Activated B cell treated with CpG ODN at 0.5 μM for 24 hours (primary cell): ENCODE data around the gene NIT1. TPM values are rescaled to one million over a fixed set of nuclear protein-coding genes. Genes with fewer than 3 reads are reported as not detected.
A peak's percentile ranks its signal among the peaks of the same experiment; 100 is the strongest.

Source experiments
- ATAC-seq: fragments of 200-7000 bp; cut with Tn5 transposase; one replicate; pipeline ENCODE4 v1.10.0; 2021; ENCODE audit warnings: low read depth, mild to moderate bottlenecking, moderate library complexity
- CTCF ChIA-PET: fragments of 350-600 bp; sonication (Branson Sonifier 250); formaldehyde crosslinking; loops from one replicate; lab custom pipeline; 2021; ENCODE audit warnings: antibody characterized with exemption; lab: Charles Lee
- POLR2A ChIA-PET: fragments of 350-600 bp; sonication (Branson Sonifier 250); formaldehyde crosslinking; loops from one replicate; lab custom pipeline; 2021; ENCODE audit warnings: antibody characterized with exemption; lab: Charles Lee
- DNase-seq: peaks from one replicate; pipeline ENCODE4 v3.0.0; 2022
- H3K27ac Mint-ChIP-seq: one replicate; pipeline ENCODE4 v1.8.0; 2020; ENCODE audit warnings: mixed read lengths
- H3K27me3 Mint-ChIP-seq: one replicate; pipeline ENCODE4 v1.8.0; 2021; ENCODE audit warnings: mixed read lengths
- H3K36me3 Mint-ChIP-seq: one replicate; pipeline ENCODE4 v1.8.0; 2021; ENCODE audit warnings: low read depth, mixed read lengths
- H3K4me1 Mint-ChIP-seq: one replicate; pipeline ENCODE4 v1.8.0; 2021; ENCODE audit warnings: mixed read lengths
- H3K4me3 Mint-ChIP-seq: one replicate; pipeline ENCODE4 v1.8.0; 2020; ENCODE audit warnings: mild to moderate bottlenecking, mixed read lengths
- H3K9me3 Mint-ChIP-seq: one replicate; pipeline ENCODE4 v1.8.0; 2020; ENCODE audit warnings: mixed read lengths
- intact Hi-C: fragments of 100-400 bp; cut with micrococcal nuclease; formaldehyde crosslinking; loops from one replicate; pipeline ENCODE4 v1.15.1; 2024
- total RNA-seq: library from RNA; stranded (reverse); gene quantifications from 2 replicates; pipeline ENCODE4 v1.2.3, GENCODE V29; 2022
- TF ChIP-seq, protein P1 (sequence below): fragments of 200-600 bp; IDR thresholded peaks from one replicate; pipeline ENCODE4 v1.8.0; 2022; ENCODE audit warnings: antibody characterized with exemption, mild to moderate bottlenecking

The NIT1 gene
- total RNA-seq, 1 donor from 2014 or later, result 43.9 TPM

DNA sequence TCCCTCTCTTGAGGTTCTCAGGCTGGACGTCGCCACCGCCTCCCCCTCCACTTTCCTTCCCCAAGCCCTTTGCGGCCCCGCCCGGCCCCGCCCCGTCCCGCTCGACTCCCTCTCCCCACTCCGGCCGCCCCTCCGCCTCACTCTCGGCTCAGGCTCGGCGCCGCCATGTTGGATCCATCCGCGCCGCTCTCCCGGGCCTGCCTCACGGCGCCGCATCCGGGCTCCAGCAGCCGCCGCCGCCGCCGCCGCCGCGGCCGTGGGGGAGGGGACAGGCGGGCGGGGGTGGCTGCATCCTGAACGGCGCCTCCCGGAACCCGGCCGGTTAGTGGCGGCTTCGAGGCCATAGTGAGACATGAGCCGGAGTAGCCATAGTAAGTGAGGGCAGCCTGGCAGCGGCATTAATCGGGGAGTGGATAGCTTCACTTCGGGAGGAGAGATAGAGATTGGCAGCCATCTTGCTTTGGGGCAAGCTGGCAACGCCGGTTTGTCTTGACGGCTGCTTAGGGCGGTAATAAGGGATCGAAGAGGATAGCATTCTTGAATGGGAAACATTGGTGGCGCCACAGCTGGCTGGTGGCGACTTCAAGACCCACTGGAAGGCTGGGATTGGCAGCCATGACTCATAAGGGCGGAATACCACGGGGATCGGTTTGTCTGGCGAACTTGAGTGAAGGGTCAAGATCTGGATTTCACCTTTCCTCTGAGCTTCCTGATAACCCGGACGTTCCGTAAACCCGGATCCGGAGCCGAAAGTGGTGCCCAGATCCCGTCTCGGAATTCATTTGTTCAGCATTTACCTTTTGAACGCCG is 14.7 kb downstream of the NIT1 start, which contains the start of gene DEDD:
DEDD (minus strand) TSS at position 258 of the 810 bp plus-strand sequence. CDS start 8,205 bp downstream, outside the sequence.
- no peaks in the 10 kb centered on the region for H3K27me3 Mint-ChIP-seq
- no peaks in the 10 kb centered on the region for H3K9me3 Mint-ChIP-seq
- H3K27ac Mint-ChIP-seq, result no peak within 1 kb of the TSS
- ChIA-PET POLR2A (interaction anchor here (0.5 to 3.5 kb wide), 25 partner anchors 8 to 1042 kb away, joined by 3 to 41 read pairs (median 5); partner anchors contain the start of genes ARHGAP30, B4GALT3, KLHDC9 and NDUFS2), CTCF (interaction anchor here (0.7 to 2.4 kb wide), 6 partner anchors 15 to 381 kb away, joined by 3 to 7 read pairs (median 5); partner anchors contain the start of genes NIT1 and PFDN2)
- peaks cover 33% of the 10 kb centered on the region for H3K4me1 Mint-ChIP-seq
- DNase-seq, result peak; percentile 88
- peak; percentile 92 for ATAC-seq
- H3K4me3 Mint-ChIP-seq, result no peak within 1 kb of the TSS
- intact Hi-C loops, result loop anchor here (1.0 to 2.0 kb wide), 8 partner anchors 14 to 296 kb away; partner anchors contain the start of genes ARHGAP30, B4GALT3, KLHDC9 and NIT1
- peaks cover 34% of the 10 kb centered on the region for H3K36me3 Mint-ChIP-seq
- TF ChIP-seq, protein P1, sequence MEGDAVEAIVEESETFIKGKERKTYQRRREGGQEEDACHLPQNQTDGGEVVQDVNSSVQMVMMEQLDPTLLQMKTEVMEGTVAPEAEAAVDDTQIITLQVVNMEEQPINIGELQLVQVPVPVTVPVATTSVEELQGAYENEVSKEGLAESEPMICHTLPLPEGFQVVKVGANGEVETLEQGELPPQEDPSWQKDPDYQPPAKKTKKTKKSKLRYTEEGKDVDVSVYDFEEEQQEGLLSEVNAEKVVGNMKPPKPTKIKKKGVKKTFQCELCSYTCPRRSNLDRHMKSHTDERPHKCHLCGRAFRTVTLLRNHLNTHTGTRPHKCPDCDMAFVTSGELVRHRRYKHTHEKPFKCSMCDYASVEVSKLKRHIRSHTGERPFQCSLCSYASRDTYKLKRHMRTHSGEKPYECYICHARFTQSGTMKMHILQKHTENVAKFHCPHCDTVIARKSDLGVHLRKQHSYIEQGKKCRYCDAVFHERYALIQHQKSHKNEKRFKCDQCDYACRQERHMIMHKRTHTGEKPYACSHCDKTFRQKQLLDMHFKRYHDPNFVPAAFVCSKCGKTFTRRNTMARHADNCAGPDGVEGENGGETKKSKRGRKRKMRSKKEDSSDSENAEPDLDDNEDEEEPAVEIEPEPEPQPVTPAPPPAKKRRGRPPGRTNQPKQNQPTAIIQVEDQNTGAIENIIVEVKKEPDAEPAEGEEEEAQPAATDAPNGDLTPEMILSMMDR, result no peak

DNA sequence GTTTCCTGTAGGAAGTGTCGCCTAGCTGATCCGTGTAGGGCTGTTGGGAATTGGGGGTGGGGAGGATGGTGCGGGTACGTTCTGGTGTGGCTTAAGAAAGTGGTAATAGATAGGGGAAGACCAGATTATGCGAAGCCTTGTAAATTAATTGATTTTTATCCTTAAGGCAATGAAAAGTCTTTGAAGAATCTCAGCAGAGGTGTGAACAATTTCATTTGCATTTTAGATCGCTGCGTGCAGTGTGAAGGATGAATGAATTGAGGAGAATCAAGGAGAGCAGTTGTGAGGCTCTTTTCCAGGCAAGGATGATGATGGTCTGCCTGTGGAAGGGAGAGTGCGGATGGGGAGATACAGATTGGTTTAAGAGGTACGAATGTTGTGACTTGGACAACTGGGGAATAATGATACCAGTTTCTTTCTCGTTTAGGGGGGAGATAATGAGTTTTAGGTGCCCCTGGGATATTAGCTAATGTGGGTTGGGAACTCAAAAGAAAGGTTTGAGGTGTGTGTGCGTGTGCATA is 15.4 kb downstream of the NIT1 start:
- Mint-ChIP-seq H3K27ac (no peak overlapping the region), H3K27me3 (no peaks in the 10 kb centered on the region), H3K9me3 (no peaks in the 10 kb centered on the region), H3K4me3 (no peak overlapping the region), H3K4me1 (peaks cover 28% of the 10 kb centered on the region), H3K36me3 (peaks cover 27% of the 10 kb centered on the region)
- ChIA-PET CTCF (interaction anchor here (0.7 to 2.4 kb wide), 6 partner anchors 16 to 381 kb away, joined by 3 to 7 read pairs (median 5); partner anchors contain the start of genes NIT1 and PFDN2), POLR2A (interaction anchor here (0.7 to 3.5 kb wide), 22 partner anchors 9 to 733 kb away, joined by 3 to 41 read pairs (median 5); partner anchors contain the start of genes ARHGAP30, B4GALT3, KLHDC9 and NDUFS2)
- intact Hi-C loops, result loop anchor here (2.0 kb wide), 1 partner anchor 296 kb away; no protein-coding TSS in a partner anchor
- no peak for DNase-seq
- peak; percentile 3 for ATAC-seq
- TF ChIP-seq, protein P1, result no peak

DNA sequence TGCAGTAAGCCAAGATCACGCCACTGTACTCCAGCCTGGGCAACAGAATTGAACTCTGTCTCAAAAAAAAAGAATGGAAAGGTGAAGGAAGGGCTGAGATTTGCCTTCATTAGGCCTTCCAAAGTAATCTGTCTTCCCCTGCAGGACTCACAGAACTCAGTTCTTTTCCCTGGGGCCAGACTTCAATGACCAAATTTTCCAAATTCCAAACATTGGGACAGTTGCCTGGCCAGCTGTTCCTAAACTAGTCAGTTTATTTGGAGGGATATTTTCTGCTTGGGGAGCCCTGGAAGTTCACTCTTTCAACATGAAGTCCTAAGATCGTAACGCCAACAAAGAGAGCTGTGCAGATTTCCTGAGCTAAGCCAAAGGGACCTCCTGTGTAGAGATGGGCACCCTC is 20.0 kb downstream of the NIT1 start:
- Mint-ChIP-seq H3K27ac (no peak overlapping the region), H3K4me1 (peaks cover 4% of the 10 kb centered on the region), H3K9me3 (no peaks in the 10 kb centered on the region), H3K36me3 (peaks cover 4% of the 10 kb centered on the region), H3K4me3 (no peak overlapping the region), H3K27me3 (no peaks in the 10 kb centered on the region)
- DNase-seq (no peak), ATAC-seq (no peak)
- intact Hi-C loops, result no loop called here
- POLR2A ChIA-PET, result interaction anchor here (0.8 to 1.2 kb wide), 3 partner anchors 20 to 89 kb away, joined by 3 to 5 read pairs (median 4); partner anchors contain the start of genes KLHDC9, NIT1 and PFDN2
- CTCF ChIA-PET, result interaction anchor here (1.0 to 5.4 kb wide), 9 partner anchors 16 to 301 kb away, joined by 3 to 37 read pairs (median 4); partner anchors contain the start of gene ITLN2
- TF ChIP-seq, protein P1, result no peak

DNA sequence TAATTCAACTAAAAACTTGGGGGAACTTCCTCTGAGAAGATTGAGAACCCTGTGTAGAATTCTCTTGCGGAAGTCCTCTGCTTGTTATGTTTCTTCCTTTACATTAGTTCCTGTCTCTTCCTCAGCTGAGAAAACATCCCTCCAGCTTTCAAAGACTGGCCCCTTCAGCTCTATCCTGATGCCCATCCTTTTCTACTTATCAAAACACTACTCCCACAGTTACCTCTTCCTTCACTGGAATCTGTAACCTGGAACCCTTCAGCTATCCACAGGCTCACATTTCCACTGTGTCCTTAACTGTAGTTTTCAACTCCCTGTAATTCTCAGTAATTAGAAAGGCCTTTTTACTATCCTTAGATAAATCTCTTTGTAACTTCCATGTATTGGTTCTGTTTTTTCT is 20.5 kb downstream of the NIT1 start:
- H3K27ac Mint-ChIP-seq, result no peak overlapping the region
- ChIA-PET POLR2A (interaction anchor here (0.6 to 1.2 kb wide), 4 partner anchors 9 to 89 kb away, joined by 3 to 5 read pairs (median 4); partner anchors contain the start of genes KLHDC9, NIT1 and PFDN2), CTCF (interaction anchor here (1.0 to 5.4 kb wide), 11 partner anchors 17 to 302 kb away, joined by 3 to 37 read pairs (median 4); partner anchors contain the start of genes ITLN2, NIT1 and PFDN2)
- H3K4me3 Mint-ChIP-seq, result no peak overlapping the region
- intact Hi-C loops, result no loop called here
- H3K9me3 Mint-ChIP-seq, result no peaks in the 10 kb centered on the region
- peaks cover 4% of the 10 kb centered on the region for H3K36me3 Mint-ChIP-seq
- TF ChIP-seq, protein P1, result no peak
- no peak for ATAC-seq
- peaks cover 4% of the 10 kb centered on the region for H3K4me1 Mint-ChIP-seq
- no peak for DNase-seq
- no peaks in the 10 kb centered on the region for H3K27me3 Mint-ChIP-seq
